ENCODE measurements around the gene PRR9. TPM values are rescaled to one million over a fixed set of nuclear protein-coding genes. Genes with fewer than 3 reads are reported as not detected.

Gene PRR9
- total RNA-seq, 1 donor from 2014 or later: not detected

DNA sequence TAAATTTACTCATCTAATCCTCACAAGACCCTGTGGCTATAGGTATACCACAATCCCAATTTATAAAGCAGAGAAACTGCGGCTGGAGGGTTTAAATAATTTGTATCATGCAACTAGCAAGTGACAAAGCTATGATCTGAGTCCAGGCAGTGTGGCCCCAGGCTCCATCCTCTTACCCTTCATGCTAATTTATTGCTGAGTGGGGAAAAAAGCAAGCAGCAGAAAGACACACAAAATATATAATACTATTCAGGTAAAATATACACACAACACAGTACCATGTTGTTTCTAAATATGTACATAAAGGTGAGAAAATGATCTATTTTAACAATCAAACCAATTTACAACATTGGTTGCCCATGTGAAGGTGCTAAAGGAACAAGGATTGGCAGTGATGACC, 24.8 kb downstream of the PRR9 start:
- Mint-ChIP-seq H3K4me1 (no peaks in the 10 kb centered on the region), H3K36me3 (no peaks in the 10 kb centered on the region), H3K4me3 (no peak overlapping the region), H3K27me3 (ENCODE audit: insufficient read depth, low read depth) (peaks cover 2% of the 10 kb centered on the region), H3K27ac (no peak overlapping the region), H3K9me3 (no peaks in the 10 kb centered on the region)
- H3K79me2 ChIP-seq (ENCODE audit: low read depth): no peaks in the 10 kb centered on the region
- TF ChIP-seq EZH2 (IDR thresholded peaks at IDR 0.05): no peak
- H2AFZ ChIP-seq (replicated peaks): no peak overlapping the region
- no peaks in the 10 kb centered on the region for H3K27me3 ChIP-seq
- no peak for DNase-seq (ENCODE audit: low spot score)
- H3K27ac ChIP-seq: no peak overlapping the region
- H4K20me1 ChIP-seq (ENCODE audit: low read depth): no peaks in the 10 kb centered on the region
- no peak overlapping the region for H3K9ac ChIP-seq
- H3K36me3 ChIP-seq: no peaks in the 10 kb centered on the region
- no peak overlapping the region for H3K4me2 ChIP-seq
- H3F3A ChIP-seq (ENCODE audit: low read depth): no peaks in the 10 kb centered on the region
- peaks cover 2% of the 10 kb centered on the region for H3K9me3 ChIP-seq (ENCODE audit: low read depth)
- no peak overlapping the region for H3K4me3 ChIP-seq
- no peaks in the 10 kb centered on the region for H3K4me1 ChIP-seq

- Mint-ChIP-seq H3K36me3 (no peaks in the 10 kb centered on the region), H3K27ac (no peak overlapping the region), H3K4me3 (no peak overlapping the region), H3K9me3 (no peaks in the 10 kb centered on the region), H3K4me1 (no peaks in the 10 kb centered on the region), H3K27me3 (ENCODE audit: insufficient read depth, low read depth) (peaks cover 2% of the 10 kb centered on the region)
- H3K79me2 ChIP-seq (ENCODE audit: low read depth): no peaks in the 10 kb centered on the region
- no peaks in the 10 kb centered on the region for H3K9me3 ChIP-seq (ENCODE audit: low read depth)
- H3F3A ChIP-seq (ENCODE audit: low read depth): no peaks in the 10 kb centered on the region
- H3K4me2 ChIP-seq: no peak overlapping the region
- H3K4me3 ChIP-seq: no peak overlapping the region
- TF ChIP-seq CTCF (IDR thresholded peaks at IDR 0.05): no peak
- TF ChIP-seq EZH2phosphoT487 (IDR thresholded peaks at IDR 0.05): no peak
- TF ChIP-seq EZH2 (IDR thresholded peaks at IDR 0.05): no peak
- DNase-seq (ENCODE audit: low spot score): no peak
- no peaks in the 10 kb centered on the region for H3K4me1 ChIP-seq
- no peaks in the 10 kb centered on the region for H3K27me3 ChIP-seq
- no peak overlapping the region for H3K9ac ChIP-seq
- no peaks in the 10 kb centered on the region for H3K36me3 ChIP-seq
- no peak overlapping the region for H2AFZ ChIP-seq (replicated peaks)
- H3K27ac ChIP-seq: no peak overlapping the region
- no peaks in the 10 kb centered on the region for H4K20me1 ChIP-seq (ENCODE audit: low read depth)
Measured at GRCh38 chr1:153245466-153245865, 28.1 kb downstream of the PRR9 start.

GRCh38 chr1:153246018-153246417, 28.6 kb downstream of the PRR9 start:
- no peaks in the 10 kb centered on the region for H3K4me1 Mint-ChIP-seq
- no peak for DNase-seq (ENCODE audit: low spot score)
- Histone ChIP-seq H3K9ac (no peak overlapping the region), H3K9me3 (ENCODE audit: low read depth) (no peaks in the 10 kb centered on the region), H3K27me3 (no peaks in the 10 kb centered on the region), H3K4me1 (no peaks in the 10 kb centered on the region), H3K4me2 (no peak overlapping the region), H3K79me2 (ENCODE audit: low read depth) (no peaks in the 10 kb centered on the region), H4K20me1 (ENCODE audit: low read depth) (no peaks in the 10 kb centered on the region), H3K36me3 (no peaks in the 10 kb centered on the region), H2AFZ (replicated peaks) (no peak overlapping the region), H3F3A (ENCODE audit: low read depth) (no peaks in the 10 kb centered on the region), H3K4me3 (no peak overlapping the region), H3K27ac (no peak overlapping the region)
- no peak overlapping the region for H3K4me3 Mint-ChIP-seq
- H3K27me3 Mint-ChIP-seq (ENCODE audit: insufficient read depth, low read depth): peaks cover 4% of the 10 kb centered on the region
- no peaks in the 10 kb centered on the region for H3K9me3 Mint-ChIP-seq
- no peaks in the 10 kb centered on the region for H3K36me3 Mint-ChIP-seq
- no peak overlapping the region for H3K27ac Mint-ChIP-seq
- TF ChIP-seq EZH2 (IDR thresholded peaks at IDR 0.05) (no peak), CTCF (IDR thresholded peaks at IDR 0.05) (no peak), EZH2phosphoT487 (IDR thresholded peaks at IDR 0.05) (no peak)

DNA sequence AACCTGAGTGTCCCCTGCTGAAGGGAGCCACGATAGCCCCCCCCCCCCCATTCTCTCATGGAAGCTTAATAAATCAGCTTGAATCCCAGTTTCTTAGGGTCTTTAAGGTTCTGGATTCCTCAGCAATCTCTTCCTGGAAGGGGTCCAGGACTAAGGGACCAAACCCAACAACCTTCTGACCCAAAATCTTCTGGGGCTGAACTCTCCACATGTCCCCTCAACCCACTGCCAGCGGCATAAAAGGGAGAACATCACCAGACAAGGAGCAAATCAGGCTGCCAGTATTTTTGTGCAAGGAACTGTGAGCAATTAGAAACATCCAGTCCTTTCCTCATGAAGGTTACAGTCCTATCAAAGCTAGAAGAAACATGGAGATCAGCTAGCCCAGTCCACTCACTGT, 29.4 kb downstream of the PRR9 start:
- Histone ChIP-seq H3K79me2 (ENCODE audit: low read depth) (no peaks in the 10 kb centered on the region), H4K20me1 (ENCODE audit: low read depth) (no peaks in the 10 kb centered on the region), H3K36me3 (no peaks in the 10 kb centered on the region), H2AFZ (replicated peaks) (no peak overlapping the region), H3K9ac (no peak overlapping the region), H3K27ac (no peak overlapping the region), H3K4me1 (no peaks in the 10 kb centered on the region), H3K9me3 (ENCODE audit: low read depth) (no peaks in the 10 kb centered on the region), H3F3A (ENCODE audit: low read depth) (no peaks in the 10 kb centered on the region), H3K27me3 (no peaks in the 10 kb centered on the region), H3K4me2 (no peak overlapping the region), H3K4me3 (no peak overlapping the region)
- TF ChIP-seq CTCF (IDR thresholded peaks at IDR 0.05): no peak
- TF ChIP-seq EZH2phosphoT487 (IDR thresholded peaks at IDR 0.05): no peak
- no peak for TF ChIP-seq EZH2 (IDR thresholded peaks at IDR 0.05)
- Mint-ChIP-seq H3K4me1 (no peaks in the 10 kb centered on the region), H3K27ac (no peak overlapping the region), H3K36me3 (no peaks in the 10 kb centered on the region), H3K9me3 (no peaks in the 10 kb centered on the region), H3K4me3 (no peak overlapping the region), H3K27me3 (ENCODE audit: insufficient read depth, low read depth) (peaks cover 3% of the 10 kb centered on the region)
- no peak for DNase-seq (ENCODE audit: low spot score)
